ENCODE results near the gene FOXD4L3. TPM values are rescaled to one million over a fixed set of nuclear protein-coding genes. Genes with fewer than 3 reads are reported as not detected.
"Not testable (repeated sequence)": the region's sequence is repeated elsewhere in the genome, so short reads cannot be mapped to it uniquely, and the experiment has no call there.

FOXD4L3 gene
- total RNA-seq, result not detected
- not detected for polyA plus RNA-seq (ENCODE audit: insufficient read depth, low read depth, low replicate concordance)
- long read RNA-seq, donor 1, result 0 reads
- long read RNA-seq, donor 2, result 0 reads
- long read RNA-seq, donor 3, result 0 reads
- long read RNA-seq, donor 4, result 0 reads
- long read RNA-seq, donor 5, result 0 reads
- long read RNA-seq, donor 6, result 0 reads
- long read RNA-seq, donor 7, result 0 reads
- long read RNA-seq, donor 8, result 0 reads
- long read RNA-seq, donor 9, partial matches to known transcripts, result 0 of 2 reads
- long read RNA-seq, donor 9, other reads (novel, unspliced or antisense), result 0 of 2 reads
- long read RNA-seq, donor 10, result 0 reads

- H3K9ac ChIP-seq (ENCODE audit: low read length in 3 of 3); H3K4me3 ChIP-seq (ENCODE audit: low read length in 3 of 3); DNase-seq; H3K4me1 ChIP-seq (ENCODE audit: control insufficient read depth in 2 of 3, insufficient read depth in 2 of 3, low read depth in 1 of 3, low read length in 3 of 3); FAIRE-seq; H3K27me3 ChIP-seq (ENCODE audit: control insufficient read depth, insufficient read depth, low read length); intact Hi-C loops (cut with DNase I); H3K27ac ChIP-seq (ENCODE audit: low read depth in 2 of 2, low read length in 2 of 2); H3K9me3 ChIP-seq (ENCODE audit: control insufficient read depth in 2 of 3, insufficient read depth in 1 of 3, low read length in 3 of 3); H3K36me3 ChIP-seq (ENCODE audit: control insufficient read depth in 2 of 3, insufficient read depth in 3 of 3, low read length in 3 of 3): not testable (repeated sequence)
Measured at GRCh38 chr9:68302567-68302966, at the start of gene FOXD4L3. Gene FOXD4L3 (plus strand): TSS chr9:68302867. CDS start chr9:68302952, 85 bp downstream.

GRCh38 chr9:68281041-68281440 is 21.6 kb upstream of the FOXD4L3 start:
- H3K27me3 ChIP-seq (ENCODE audit: control insufficient read depth, insufficient read depth, low read length); H3K36me3 ChIP-seq (ENCODE audit: control insufficient read depth in 2 of 3, insufficient read depth in 3 of 3, low read length in 3 of 3); H3K4me3 ChIP-seq (ENCODE audit: low read length in 3 of 3); H3K9ac ChIP-seq (ENCODE audit: low read length in 3 of 3); FAIRE-seq; intact Hi-C loops (cut with DNase I); H3K27ac ChIP-seq (ENCODE audit: low read depth in 2 of 2, low read length in 2 of 2); H3K9me3 ChIP-seq (ENCODE audit: control insufficient read depth in 2 of 3, insufficient read depth in 1 of 3, low read length in 3 of 3); H3K4me1 ChIP-seq (ENCODE audit: control insufficient read depth in 2 of 3, insufficient read depth in 2 of 3, low read depth in 1 of 3, low read length in 3 of 3): not testable (repeated sequence)
- peak in 1 of 5 donors; percentile 33 for DNase-seq

GRCh38 chr9:68303771-68304170 is 1.1 kb downstream of the FOXD4L3 start:
- H3K36me3 ChIP-seq (ENCODE audit: control insufficient read depth in 2 of 3, insufficient read depth in 3 of 3, low read length in 3 of 3); H3K27me3 ChIP-seq (ENCODE audit: control insufficient read depth, insufficient read depth, low read length); H3K4me3 ChIP-seq (ENCODE audit: low read length in 3 of 3); H3K9ac ChIP-seq (ENCODE audit: low read length in 3 of 3); H3K4me1 ChIP-seq (ENCODE audit: control insufficient read depth in 2 of 3, insufficient read depth in 2 of 3, low read depth in 1 of 3, low read length in 3 of 3); DNase-seq; H3K9me3 ChIP-seq (ENCODE audit: control insufficient read depth in 2 of 3, insufficient read depth in 1 of 3, low read length in 3 of 3); intact Hi-C loops (cut with DNase I); FAIRE-seq; H3K27ac ChIP-seq (ENCODE audit: low read depth in 2 of 2, low read length in 2 of 2): not testable (repeated sequence)

DNA sequence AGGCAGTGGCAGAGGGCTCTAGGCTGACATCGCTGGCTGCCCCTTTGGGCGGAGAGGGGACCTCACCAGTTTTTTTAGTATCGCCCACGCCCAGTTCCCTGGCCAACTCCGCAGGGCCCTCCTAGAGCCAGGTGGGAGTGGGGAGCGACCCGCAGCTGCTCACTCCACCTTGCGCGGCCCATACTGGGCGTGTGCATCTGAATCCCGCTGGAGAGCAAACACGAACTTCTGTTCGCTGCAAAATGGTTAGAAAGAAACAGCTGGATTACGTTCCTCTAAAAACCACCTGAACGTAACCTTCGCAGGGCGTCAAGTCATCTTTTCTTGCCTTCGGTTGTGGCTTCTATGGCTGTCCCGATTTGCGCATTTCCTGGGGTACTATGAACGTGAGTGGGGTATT is 1.5 kb downstream of the FOXD4L3 start:
- intact Hi-C loops (cut with DNase I); H3K9me3 ChIP-seq (ENCODE audit: control insufficient read depth in 2 of 3, insufficient read depth in 1 of 3, low read length in 3 of 3); H3K9ac ChIP-seq (ENCODE audit: low read length in 3 of 3); H3K4me3 ChIP-seq (ENCODE audit: low read length in 3 of 3); H3K27ac ChIP-seq (ENCODE audit: low read depth in 2 of 2, low read length in 2 of 2); H3K27me3 ChIP-seq (ENCODE audit: control insufficient read depth, insufficient read depth, low read length); FAIRE-seq; H3K4me1 ChIP-seq (ENCODE audit: control insufficient read depth in 2 of 3, insufficient read depth in 2 of 3, low read depth in 1 of 3, low read length in 3 of 3); DNase-seq; H3K36me3 ChIP-seq (ENCODE audit: control insufficient read depth in 2 of 3, insufficient read depth in 3 of 3, low read length in 3 of 3): not testable (repeated sequence)

DNA sequence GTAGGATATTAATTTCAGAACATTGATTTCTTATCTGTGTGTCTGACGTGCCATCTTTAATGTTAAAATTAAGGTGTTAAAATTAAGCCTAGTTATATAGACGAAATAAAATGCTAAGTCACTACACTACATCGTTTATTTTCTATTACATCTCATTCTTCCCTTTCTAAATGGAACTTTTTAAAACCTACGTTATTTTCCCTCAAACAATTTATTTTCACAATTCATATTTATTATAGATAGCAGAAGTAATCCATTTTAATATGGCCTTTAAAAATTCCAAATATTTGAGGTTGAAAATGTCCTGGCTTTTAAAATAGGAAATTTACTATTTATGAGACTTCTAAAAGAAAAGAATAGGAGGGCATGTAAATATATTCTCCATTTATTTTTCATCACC is 2.1 kb downstream of the FOXD4L3 start:
- H3K27me3 ChIP-seq (ENCODE audit: control insufficient read depth, insufficient read depth, low read length); DNase-seq; H3K4me1 ChIP-seq (ENCODE audit: control insufficient read depth in 2 of 3, insufficient read depth in 2 of 3, low read depth in 1 of 3, low read length in 3 of 3); H3K36me3 ChIP-seq (ENCODE audit: control insufficient read depth in 2 of 3, insufficient read depth in 3 of 3, low read length in 3 of 3); H3K9me3 ChIP-seq (ENCODE audit: control insufficient read depth in 2 of 3, insufficient read depth in 1 of 3, low read length in 3 of 3); H3K9ac ChIP-seq (ENCODE audit: low read length in 3 of 3); H3K4me3 ChIP-seq (ENCODE audit: low read length in 3 of 3); intact Hi-C loops (cut with DNase I); H3K27ac ChIP-seq (ENCODE audit: low read depth in 2 of 2, low read length in 2 of 2); FAIRE-seq: not testable (repeated sequence)

GRCh38 chr9:68305680-68306285 is 3.1 kb downstream of the FOXD4L3 start:
- intact Hi-C loops (cut with DNase I); DNase-seq; H3K27ac ChIP-seq (ENCODE audit: low read depth in 2 of 2, low read length in 2 of 2); FAIRE-seq; H3K36me3 ChIP-seq (ENCODE audit: control insufficient read depth in 2 of 3, insufficient read depth in 3 of 3, low read length in 3 of 3); H3K9me3 ChIP-seq (ENCODE audit: control insufficient read depth in 2 of 3, insufficient read depth in 1 of 3, low read length in 3 of 3); H3K27me3 ChIP-seq (ENCODE audit: control insufficient read depth, insufficient read depth, low read length); H3K4me1 ChIP-seq (ENCODE audit: control insufficient read depth in 2 of 3, insufficient read depth in 2 of 3, low read depth in 1 of 3, low read length in 3 of 3); H3K9ac ChIP-seq (ENCODE audit: low read length in 3 of 3); H3K4me3 ChIP-seq (ENCODE audit: low read length in 3 of 3): not testable (repeated sequence)

- intact Hi-C loops (cut with DNase I); H3K4me1 ChIP-seq (ENCODE audit: control insufficient read depth in 2 of 3, insufficient read depth in 2 of 3, low read depth in 1 of 3, low read length in 3 of 3); H3K9ac ChIP-seq (ENCODE audit: low read length in 3 of 3); FAIRE-seq; H3K36me3 ChIP-seq (ENCODE audit: control insufficient read depth in 2 of 3, insufficient read depth in 3 of 3, low read length in 3 of 3); H3K4me3 ChIP-seq (ENCODE audit: low read length in 3 of 3); H3K27ac ChIP-seq (ENCODE audit: low read depth in 2 of 2, low read length in 2 of 2); H3K27me3 ChIP-seq (ENCODE audit: control insufficient read depth, insufficient read depth, low read length); H3K9me3 ChIP-seq (ENCODE audit: control insufficient read depth in 2 of 3, insufficient read depth in 1 of 3, low read length in 3 of 3): not testable (repeated sequence)
- DNase-seq, result peak in 3 of 5 donors; percentile 4 to 35 (median 7)
Measured at GRCh38 chr9:68306391-68306964, 3.8 kb downstream of the FOXD4L3 start.

- intact Hi-C loops (cut with DNase I), result not testable (repeated sequence)
- DNase-seq, result peak in 1 of 5 donors; percentile 50
Measured at GRCh38 chr9:68307127-68307526, 4.5 kb downstream of the FOXD4L3 start.

More at GRCh38 chr9:68307127-68307526, 4.5 kb downstream of the FOXD4L3 start:
- not testable (repeated sequence) for H3K36me3 ChIP-seq (ENCODE audit: control insufficient read depth in 2 of 3, insufficient read depth in 3 of 3, low read length in 3 of 3); H3K9ac ChIP-seq (ENCODE audit: low read length in 3 of 3); H3K4me3 ChIP-seq (ENCODE audit: low read length in 3 of 3); H3K4me1 ChIP-seq (ENCODE audit: control insufficient read depth in 2 of 3, insufficient read depth in 2 of 3, low read depth in 1 of 3, low read length in 3 of 3); H3K27me3 ChIP-seq (ENCODE audit: control insufficient read depth, insufficient read depth, low read length); H3K9me3 ChIP-seq (ENCODE audit: control insufficient read depth in 2 of 3, insufficient read depth in 1 of 3, low read length in 3 of 3); FAIRE-seq; H3K27ac ChIP-seq (ENCODE audit: low read depth in 2 of 2, low read length in 2 of 2)
